Left lung (tissue), 10 donors: ENCODE measurements around the gene NUP155. TPM values are rescaled to one million over a fixed set of nuclear protein-coding genes. Genes with fewer than 3 reads are reported as not detected.
A peak's percentile ranks its signal among the peaks of the same experiment; 100 is the strongest.
"Not testable (repeated sequence)": the region's sequence is repeated elsewhere in the genome, so short reads cannot be mapped to it uniquely, and the experiment has no call there.

Experiments
- ATAC-seq: fragments of 200-7000 bp; cut with Tn5 transposase; one replicate; pipeline ENCODE4 v1.9.1; 2020; ENCODE audit warnings: moderate library complexity
- DNase-seq, 4 donors: peaks; one replicate each; pipeline ENCODE4 v3.0.0-alpha.2; 2013 to 2020
- H3K27ac ChIP-seq, 2 donors: fragments of 200-600 bp; sonication (generic) in 1 of 2; one replicate each; pipeline versions ENCODE4 v1.5.0 to v1.8.0; 2020 to 2021
- H3K27me3 ChIP-seq, 2 donors: fragments of 200-600 bp; sonication (generic) in 1 of 2; one replicate each; pipeline versions ENCODE4 v1.5.0 to v1.8.0; 2020 to 2021
- H3K36me3 ChIP-seq, 2 donors: fragments of 200-600 bp; sonication (generic) in 1 of 2; one replicate each; pipeline versions ENCODE4 v1.5.0 to v1.8.0; 2020 to 2021
- H3K4me1 ChIP-seq, 2 donors: fragments of 200-600 bp; one replicate each; pipeline ENCODE4 v1.8.0; 2021
- H3K4me3 ChIP-seq, 2 donors: fragments of 200-600 bp; sonication (generic) in 1 of 2; one replicate each; pipeline versions ENCODE4 v1.5.0 to v1.8.0; 2020 to 2021; ENCODE audit warnings: mild to moderate bottlenecking in 1 of 2
- H3K9me3 ChIP-seq, 2 donors: fragments of 200-600 bp; sonication (generic) in 1 of 2; one replicate each; pipeline versions ENCODE4 v1.5.0 to v1.8.0; 2020 to 2021
- CTCF ChIP-seq, 2 donors: fragments of 200-600 bp; sonication (generic) in 1 of 2; IDR thresholded peaks; one replicate each; pipeline versions ENCODE4 v1.5.0 to v1.8.0; 2021; ENCODE audit warnings: antibody characterized with exemption in 2 of 2
- intact Hi-C, 2 donors: fragments of 100-400 bp; cut with DNase I; formaldehyde crosslinking; loops; one replicate each; pipeline versions ENCODE4 v1.11.2 to v1.14.2; 2022
- polyA plus RNA-seq, 6 donors: library from polyadenylated mRNA; unstranded; fragments of 120-200 nt; gene quantifications; one replicate each; pipeline ENCODE4 v1.2.1, GENCODE V29; 2013; ENCODE audit not compliant: insufficient read length in 6 of 6
- total RNA-seq, 2 donors: library from RNA; stranded (reverse); fragmentation: NEBNext Ultra II Directional; extraction: Animal tissue kit (Norgen Biotek cat#: 25700); gene quantifications; one replicate each; pipeline ENCODE4 v1.2.1, GENCODE V29; 2021
- donor health status: DM: no; HTN: yes; CAD: no.
- donor health status: DM: no; HTN: no; CAD: no.

The NUP155 gene
- total and polyA plus RNA-seq, 8 donors = 21.7 to 31.0 (median 27.0) TPM

- no peaks in the 10 kb centered on the region for H3K27me3 ChIP-seq
- H3K36me3 ChIP-seq = no peaks in the 10 kb centered on the region
- intact Hi-C loops = no loop called here
- no peaks in the 10 kb centered on the region for H3K4me1 ChIP-seq
- H3K9me3 ChIP-seq = peaks cover 0 to 15% of the 10 kb centered on the region in 2 donors
- H3K27ac ChIP-seq = no peak overlapping the region
- no peak for TF ChIP-seq CTCF (IDR thresholded peaks at IDR 0.05)
- ATAC-seq = no peak
- DNase-seq = no peak
- H3K4me3 ChIP-seq = no peak overlapping the region
Measured at GRCh38 chr5:37275511-37275910, 95.4 kb downstream of the NUP155 start.

DNA sequence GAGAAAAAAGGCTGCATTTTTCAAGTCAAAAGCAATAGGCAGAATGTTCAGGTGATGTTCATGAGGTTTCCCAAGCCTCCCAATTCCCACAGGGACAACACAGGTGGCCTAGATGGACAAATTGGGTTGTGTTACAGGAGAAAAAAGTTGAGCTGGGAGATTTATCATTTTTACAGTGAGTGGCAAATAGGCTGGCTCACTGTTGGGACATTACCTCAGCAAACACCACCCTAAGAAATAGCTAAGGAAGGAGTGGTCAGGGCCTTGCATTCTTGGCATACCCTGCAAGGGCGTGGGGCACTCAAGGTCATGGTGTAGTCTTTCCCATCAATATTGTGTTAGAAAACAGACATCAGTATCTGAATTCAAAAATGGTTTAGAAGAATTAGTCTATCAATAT is 98.4 kb downstream of the NUP155 start:
- Histone ChIP-seq H3K27me3 (no peaks in the 10 kb centered on the region), H3K9me3 (peaks cover 0 to 15% of the 10 kb centered on the region in 2 donors), H3K4me3 (no peak overlapping the region), H3K4me1 (no peaks in the 10 kb centered on the region), H3K36me3 (no peaks in the 10 kb centered on the region), H3K27ac (peak overlapping the region; percentile 15 to 48)
- DNase-seq = peak in 3 of 4 donors; percentile 22 to 78 (median 50)
- ATAC-seq = peak; percentile 100
- intact Hi-C loops = no loop called here
- TF ChIP-seq CTCF (IDR thresholded peaks at IDR 0.05) = no peak

- H3K4me3 ChIP-seq, H3K4me1 ChIP-seq, H3K36me3 ChIP-seq, ATAC-seq, DNase-seq, H3K27me3 ChIP-seq, intact Hi-C loops, H3K27ac ChIP-seq: not testable (repeated sequence)
- H3K9me3 ChIP-seq = peaks cover 0 to 15% of the 10 kb centered on the region in 2 donors
Measured at GRCh38 chr5:37268100-37268499, 102.8 kb downstream of the NUP155 start.

- DNase-seq (no peak), ATAC-seq (no peak)
- no peaks in the 10 kb centered on the region for H3K36me3 ChIP-seq
- intact Hi-C loops = no loop called here
- H3K4me1 ChIP-seq = no peaks in the 10 kb centered on the region
- TF ChIP-seq CTCF (IDR thresholded peaks at IDR 0.05) = no peak
- H3K27ac ChIP-seq = no peak overlapping the region
- no peak overlapping the region for H3K4me3 ChIP-seq
- no peaks in the 10 kb centered on the region for H3K27me3 ChIP-seq
- H3K9me3 ChIP-seq = peaks cover 0 to 13% of the 10 kb centered on the region in 2 donors
Measured at GRCh38 chr5:37255774-37256358, 115.0 kb downstream of the NUP155 start.

DNA sequence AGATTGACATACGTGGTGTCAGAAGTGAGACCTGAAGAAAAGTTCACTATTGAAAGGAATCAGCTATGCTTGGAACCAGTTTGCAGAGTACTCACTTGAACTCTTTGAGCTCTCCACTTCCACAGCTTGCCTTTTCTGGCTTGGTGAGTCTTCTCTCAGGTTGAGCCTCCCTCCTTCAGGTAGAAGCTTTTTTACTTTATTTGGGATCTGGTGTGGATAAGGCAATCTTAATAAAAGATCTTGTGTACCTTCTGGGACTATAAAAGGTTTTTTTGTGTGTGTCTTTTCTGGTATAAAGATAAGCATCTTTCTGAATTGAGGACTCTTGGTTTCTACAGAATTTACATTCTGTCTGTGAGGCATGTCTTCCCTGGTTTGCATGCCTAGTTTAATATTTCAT is 116.3 kb downstream of the NUP155 start:
- H3K9me3 ChIP-seq = peaks cover 0 to 10% of the 10 kb centered on the region in 2 donors
- DNase-seq (no peak), ATAC-seq (no peak)
- H3K36me3 ChIP-seq = no peaks in the 10 kb centered on the region
- intact Hi-C loops = no loop called here
- H3K4me1 ChIP-seq = peaks cover 5 to 7% of the 10 kb centered on the region in 2 donors
- H3K27me3 ChIP-seq = no peaks in the 10 kb centered on the region
- no peak overlapping the region for H3K4me3 ChIP-seq
- TF ChIP-seq CTCF (IDR thresholded peaks at IDR 0.05) = no peak
- no peak overlapping the region for H3K27ac ChIP-seq

DNA sequence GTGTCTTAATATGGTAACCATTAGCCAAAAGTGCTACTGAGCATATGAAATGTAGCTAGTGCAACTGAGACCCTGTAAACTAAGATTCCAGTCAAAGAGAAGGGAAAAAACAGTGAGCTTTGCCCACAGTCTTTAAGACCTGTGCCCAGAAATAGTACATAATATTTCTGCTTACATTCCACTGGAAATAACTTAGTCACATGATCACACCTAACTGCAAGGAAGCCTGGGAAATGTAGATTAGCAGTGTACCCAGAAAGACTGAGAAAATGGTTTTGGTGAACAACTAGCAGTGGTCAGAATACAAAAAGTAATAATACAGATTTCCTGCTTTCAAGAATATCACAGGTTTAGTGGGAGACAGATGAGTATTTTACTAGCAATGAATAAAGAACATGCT is 119.2 kb downstream of the NUP155 start:
- intact Hi-C loops = no loop called here
- no peak overlapping the region for H3K27ac ChIP-seq

More for the DNA sequence above, 119.2 kb downstream of the NUP155 start:
- peaks cover 19 to 25% of the 10 kb centered on the region in 2 donors for H3K4me1 ChIP-seq
- no peak overlapping the region for H3K4me3 ChIP-seq
- H3K27me3 ChIP-seq = no peaks in the 10 kb centered on the region
- DNase-seq = no peak
- H3K36me3 ChIP-seq = no peaks in the 10 kb centered on the region
- ATAC-seq = no peak
- peaks cover 0 to 10% of the 10 kb centered on the region in 2 donors for H3K9me3 ChIP-seq
- no peak for TF ChIP-seq CTCF (IDR thresholded peaks at IDR 0.05)
